Left renal pelvis (tissue), 4 donors: ENCODE results near the gene KCNRG. TPM values are rescaled to one million over a fixed set of nuclear protein-coding genes. Genes with fewer than 3 reads are reported as not detected.

Experiments
- polyA plus RNA-seq, 4 donors: library from polyadenylated mRNA; unstranded; fragments of 120-200 nt; gene quantifications; one replicate each; pipeline ENCODE4 v1.2.1, GENCODE V29; 2013; ENCODE audit not compliant: insufficient read length in 4 of 4

Gene KCNRG
- polyA plus RNA-seq, 4 donors = 1.5 to 2.4 (median 1.7) TPM

Other genes with a start within 250 kb of the KCNRG start
- gene KPNA3, start 222.8 kb upstream of the KCNRG start, polyA plus RNA-seq = 10 to 100 TPM; 29.8 to 41.8 (median 36.3) TPM
- gene SPRYD7, start 79.1 kb upstream of the KCNRG start, polyA plus RNA-seq = 10 to 100 TPM; 10.9 to 14.2 (median 13.0) TPM
- 10 to 100 TPM; 37.9 to 52.2 (median 49.0) TPM for gene TRIM13, start 18.4 kb upstream of the KCNRG start, polyA plus RNA-seq